GM19324 (cell line): ENCODE data around the gene SLC25A47.
A peak's percentile ranks its signal among the peaks of the same experiment; 100 is the strongest.
"Not testable (repeated sequence)": the region's sequence is repeated elsewhere in the genome, so short reads cannot be mapped to it uniquely, and the experiment has no call there.

Experiments
- ATAC-seq: cut with Tn5 transposase; IDR thresholded peaks from one replicate; pipeline ENCODE4 v1.9.1; 2021; ENCODE audit warnings: mild to moderate bottlenecking, moderate library complexity; ENCODE audit not compliant: unreplicated experiment, low FRiP score

Gene SLC25A47

GRCh38 chr14:100304825-100305323 is 18.3 kb upstream of the SLC25A47 start:
- no peak for ATAC-seq

GRCh38 chr14:100305324-100306100 is 17.6 kb upstream of the SLC25A47 start:
- ATAC-seq = no peak

GRCh38 chr14:100306101-100306997 is 16.8 kb upstream of the SLC25A47 start, which contains the start of gene SLC25A29:
Gene SLC25A29, minus strand, starts transcription at chr14:100306444. Its CDS starts 212 bp downstream, at chr14:100306232.
- ATAC-seq = peak; percentile 92

GRCh38 chr14:100306998-100307765 is 16.0 kb upstream of the SLC25A47 start:
- peak; percentile 10 for ATAC-seq

- ATAC-seq = no peak
Observed at GRCh38 chr14:100307766-100308426, 15.2 kb upstream of the SLC25A47 start.

GRCh38 chr14:100308427-100308792 is 14.7 kb upstream of the SLC25A47 start:
- not testable (repeated sequence) for ATAC-seq

- ATAC-seq = no peak
Observed at GRCh38 chr14:100309028-100309737, 14.0 kb upstream of the SLC25A47 start.

GRCh38 chr14:100312110-100312876 is 10.8 kb upstream of the SLC25A47 start:
- not testable (repeated sequence) for ATAC-seq

- no peak for ATAC-seq
Observed at GRCh38 chr14:100312877-100313400, 10.2 kb upstream of the SLC25A47 start.

- ATAC-seq = no peak
Observed at GRCh38 chr14:100313464-100314230, 9.5 kb upstream of the SLC25A47 start.

GRCh38 chr14:100314724-100315123 is 8.4 kb upstream of the SLC25A47 start:
- no peak for ATAC-seq

- ATAC-seq = no peak
Observed at GRCh38 chr14:100317389-100317788, 5.8 kb upstream of the SLC25A47 start.

GRCh38 chr14:100317912-100318808 is 5.0 kb upstream of the SLC25A47 start:
- peak; percentile 72 for ATAC-seq

GRCh38 chr14:100320157-100320856 is 2.8 kb upstream of the SLC25A47 start:
- no peak for ATAC-seq

GRCh38 chr14:100321473-100322137 is 1.5 kb upstream of the SLC25A47 start:
- no peak for ATAC-seq
